Activated CD4-positive, alpha-beta T cell treated with anti-CD3 and anti-CD28 coated beads, Interleukin-2, amount 50 U/mL, for 1 hour (primary cell): ENCODE results near the gene INAVA.
"Not testable (repeated sequence)": the region's sequence is repeated elsewhere in the genome, so short reads cannot be mapped to it uniquely, and the experiment has no call there.

Experiments used
- DNase-seq: peaks from one replicate; pipeline ENCODE4 v3.0.0-alpha.2; 2020

INAVA gene

GRCh38 chr1:200923601-200924000 lies 28.9 kb downstream of the INAVA start:
- DNase-seq = no peak

- no peak for DNase-seq
Measured at GRCh38 chr1:200925831-200926230, 31.1 kb downstream of the INAVA start.

GRCh38 chr1:200929530-200930278 lies 35.0 kb downstream of the INAVA start:
- no peak for DNase-seq

- not testable (repeated sequence) for DNase-seq
Measured at GRCh38 chr1:200930285-200930684, 35.6 kb downstream of the INAVA start.

- no peak for DNase-seq
Measured at GRCh38 chr1:200931776-200932175, 37.1 kb downstream of the INAVA start.

- DNase-seq = no peak
Measured at GRCh38 chr1:200934676-200935245, 40.1 kb downstream of the INAVA start.

- not testable (repeated sequence) for DNase-seq
Measured at GRCh38 chr1:200935286-200935962, 40.7 kb downstream of the INAVA start.

- no peak for DNase-seq
Measured at GRCh38 chr1:200938955-200939354, 44.3 kb downstream of the INAVA start.

- no peak for DNase-seq
Measured at GRCh38 chr1:200945111-200945510, 50.4 kb downstream of the INAVA start.

GRCh38 chr1:200947059-200947566 lies 52.4 kb downstream of the INAVA start:
- DNase-seq = no peak

- no peak for DNase-seq
Measured at GRCh38 chr1:200949626-200950025, 54.9 kb downstream of the INAVA start.

GRCh38 chr1:200951016-200951415 lies 56.3 kb downstream of the INAVA start:
- DNase-seq = no peak

- no peak for DNase-seq
Measured at GRCh38 chr1:200954434-200954833, 59.7 kb downstream of the INAVA start.

- no peak for DNase-seq
Measured at GRCh38 chr1:200958597-200958996, 63.9 kb downstream of the INAVA start.

GRCh38 chr1:200959411-200959921 lies 64.8 kb downstream of the INAVA start:
- DNase-seq = no peak

- no peak for DNase-seq
Measured at GRCh38 chr1:200960236-200960947, 65.7 kb downstream of the INAVA start.

GRCh38 chr1:200960948-200961340 lies 66.2 kb downstream of the INAVA start:
- DNase-seq = no peak

- not testable (repeated sequence) for DNase-seq
Measured at GRCh38 chr1:200962151-200962550, 67.5 kb downstream of the INAVA start.

- DNase-seq = no peak
Measured at GRCh38 chr1:200962631-200963030, 67.9 kb downstream of the INAVA start.

- no peak for DNase-seq
Measured at GRCh38 chr1:200963076-200963475, 68.4 kb downstream of the INAVA start.

GRCh38 chr1:200963888-200964287 lies 69.2 kb downstream of the INAVA start:
- not testable (repeated sequence) for DNase-seq
